Non-pigmented ciliary epithelial cell (primary cell): ENCODE measurements around the gene DDX23.
"Not testable (repeated sequence)": the region's sequence is repeated elsewhere in the genome, so short reads cannot be mapped to it uniquely, and the experiment has no call there.

Experiments
- DNase-seq: peaks from one replicate; pipeline ENCODE4 v3.0.0-alpha.2; 2010; ENCODE audit warnings: low read depth

Gene DDX23

DNA sequence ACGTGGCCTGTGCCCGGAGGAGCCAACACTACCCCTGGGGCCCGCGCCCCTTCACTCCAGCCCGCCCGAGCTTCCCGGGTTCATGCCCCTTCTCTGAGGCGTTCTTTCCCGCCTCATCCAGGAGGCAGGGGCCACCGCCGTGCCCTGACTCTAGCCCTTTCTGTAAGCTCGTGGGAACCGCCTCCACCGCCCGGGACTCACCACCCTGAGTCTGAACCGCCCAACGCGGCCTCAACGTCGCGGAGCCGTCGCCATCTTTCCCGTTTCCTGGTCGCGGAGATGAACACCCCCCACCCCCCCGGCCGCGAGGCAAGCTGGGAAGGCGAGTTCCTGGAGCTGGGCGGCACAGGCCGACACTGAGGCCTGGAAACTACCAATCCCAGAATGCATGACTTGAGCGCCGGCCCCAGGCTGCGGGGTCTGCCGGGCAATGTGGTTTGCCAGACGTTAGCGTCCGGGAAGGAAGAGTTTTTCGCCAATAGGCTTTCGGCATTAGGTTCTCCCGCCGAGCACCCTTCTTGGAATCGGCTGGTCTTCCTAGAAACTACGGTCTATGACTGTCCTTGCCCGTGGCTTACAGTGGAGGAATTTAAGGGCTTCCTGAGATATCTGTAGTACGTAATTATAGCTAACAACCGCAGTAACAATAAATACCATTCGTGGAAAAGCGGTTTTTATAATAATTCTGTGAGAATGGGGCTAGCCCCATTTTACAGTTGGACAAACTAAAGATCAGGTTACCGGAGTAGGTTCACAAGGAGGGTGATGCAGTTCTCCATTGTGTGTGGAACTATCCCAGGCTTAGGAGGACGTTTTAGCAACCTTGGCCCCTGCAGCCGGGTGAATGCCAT, at the start of gene DDX23:
Gene DDX23, minus strand, starts transcription at position 281 of the 851 bp plus-strand sequence. CDS start 6,381 bp downstream, outside the sequence.
- DNase-seq: peak; percentile 89

DNA sequence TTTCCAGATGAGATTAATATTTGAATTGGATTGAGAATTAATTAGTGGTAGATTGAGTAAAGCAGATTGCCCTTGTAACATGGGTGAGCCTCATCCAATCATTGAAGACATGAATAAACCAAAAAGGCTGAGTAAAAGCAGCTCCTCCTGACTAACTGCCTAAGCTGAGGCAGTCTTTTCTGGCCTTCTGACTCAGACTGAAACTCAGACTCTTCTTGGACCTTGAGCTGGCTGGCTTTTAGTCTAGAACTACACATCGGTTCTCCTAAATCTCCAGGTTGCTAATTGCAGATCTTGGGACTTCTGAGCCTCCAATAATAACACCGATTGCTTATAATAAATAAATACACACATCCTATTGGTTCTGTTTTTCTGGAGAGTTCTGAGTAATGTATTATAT, 49.3 kb upstream of the DDX23 start:
- no peak for DNase-seq

DNA sequence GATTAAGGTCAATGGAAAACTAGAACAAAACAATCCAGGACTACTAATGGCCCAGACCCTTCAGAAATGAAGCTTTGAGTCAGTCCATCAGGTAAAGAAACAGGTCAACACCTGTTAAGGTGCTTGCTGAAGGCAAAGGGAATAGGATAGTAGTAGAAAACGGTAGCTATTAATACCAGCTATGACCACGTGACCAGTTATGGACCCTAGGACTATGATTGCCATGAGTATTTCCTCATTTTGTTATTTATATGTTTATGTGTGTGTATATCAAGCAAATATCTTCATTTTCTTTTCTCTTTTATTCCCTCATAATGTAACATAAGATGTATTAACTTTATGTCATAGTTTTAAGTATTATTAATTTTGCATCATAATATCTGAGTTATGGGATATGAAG, 47.7 kb upstream of the DDX23 start:
- no peak for DNase-seq

DNA sequence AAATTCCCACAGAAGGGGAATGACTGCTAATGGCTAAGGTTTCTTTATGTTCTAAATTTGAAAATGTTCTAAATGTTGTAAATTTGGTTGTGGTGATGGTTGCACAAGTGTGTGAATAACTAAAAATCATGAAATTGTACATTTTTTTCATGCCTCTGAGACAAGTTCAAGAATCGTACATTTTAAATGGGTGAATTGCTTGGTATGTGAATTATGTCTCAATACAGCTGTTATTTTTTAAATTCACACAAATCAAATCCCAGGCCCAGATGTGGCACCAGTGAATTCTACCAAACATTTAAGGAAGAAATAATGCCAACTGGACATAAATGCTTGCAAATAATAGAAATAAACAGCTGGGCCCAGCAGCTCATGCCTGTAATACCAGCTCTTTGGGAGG, 42.3 kb upstream of the DDX23 start:
- no peak for DNase-seq

DNA sequence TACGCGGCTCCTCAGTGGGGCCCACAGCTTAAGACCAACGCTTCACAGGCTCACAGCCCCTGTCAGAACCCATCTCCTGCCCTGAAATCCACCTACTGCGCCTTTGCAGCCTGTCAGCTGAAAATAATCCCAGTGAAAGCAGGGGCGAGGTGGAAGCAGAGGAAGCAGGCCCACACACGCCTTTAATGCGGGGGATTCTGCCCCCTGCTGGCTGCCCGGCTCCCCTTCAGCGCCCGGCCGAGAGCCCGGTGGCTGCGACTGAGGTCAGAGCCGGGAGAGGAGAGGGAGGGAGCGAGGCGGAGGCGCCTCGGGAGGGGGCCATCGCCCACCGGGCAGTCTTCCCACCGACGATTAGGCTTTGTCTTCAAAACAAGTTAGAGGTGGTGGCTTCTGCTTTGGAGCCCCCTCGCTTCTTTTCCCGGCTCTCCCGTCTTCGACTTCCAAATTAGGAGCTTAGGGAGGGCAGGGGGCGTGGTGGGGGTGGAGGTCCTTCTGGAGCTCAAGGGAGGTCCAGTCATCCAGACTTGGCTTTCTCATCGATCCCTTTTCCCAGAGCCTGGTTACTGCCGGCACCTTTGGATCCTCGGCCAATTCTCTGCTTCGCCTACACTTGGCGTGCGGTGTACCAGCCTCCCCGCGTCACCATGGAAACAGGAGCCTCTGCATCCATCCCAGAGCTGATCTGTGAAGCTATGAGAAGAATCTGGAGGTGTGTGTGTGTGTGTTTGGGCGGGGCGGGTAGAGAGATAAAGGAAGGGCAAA, 38.9 kb upstream of the DDX23 start:
- DNase-seq: no peak

DNA sequence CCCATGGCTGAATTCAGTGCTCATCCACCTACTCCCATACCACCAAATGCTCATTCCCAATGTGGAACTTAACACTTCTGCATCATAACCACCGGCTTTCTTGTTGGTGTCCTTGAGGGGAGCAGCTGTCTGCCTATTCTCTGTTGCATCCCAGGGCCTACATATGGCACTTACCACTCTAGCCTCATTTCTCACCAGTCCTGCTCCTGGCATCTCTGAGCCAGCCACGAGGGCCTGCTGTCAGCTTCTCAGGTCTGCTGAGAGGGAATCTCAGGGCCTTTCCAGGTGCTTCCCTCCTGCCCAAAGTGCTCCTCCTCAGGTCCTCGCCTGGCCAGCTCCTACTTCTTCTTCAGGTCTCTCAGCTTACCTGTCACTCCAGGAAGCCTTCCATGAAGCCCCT, 37.7 kb upstream of the DDX23 start:
- DNase-seq: no peak

DNA sequence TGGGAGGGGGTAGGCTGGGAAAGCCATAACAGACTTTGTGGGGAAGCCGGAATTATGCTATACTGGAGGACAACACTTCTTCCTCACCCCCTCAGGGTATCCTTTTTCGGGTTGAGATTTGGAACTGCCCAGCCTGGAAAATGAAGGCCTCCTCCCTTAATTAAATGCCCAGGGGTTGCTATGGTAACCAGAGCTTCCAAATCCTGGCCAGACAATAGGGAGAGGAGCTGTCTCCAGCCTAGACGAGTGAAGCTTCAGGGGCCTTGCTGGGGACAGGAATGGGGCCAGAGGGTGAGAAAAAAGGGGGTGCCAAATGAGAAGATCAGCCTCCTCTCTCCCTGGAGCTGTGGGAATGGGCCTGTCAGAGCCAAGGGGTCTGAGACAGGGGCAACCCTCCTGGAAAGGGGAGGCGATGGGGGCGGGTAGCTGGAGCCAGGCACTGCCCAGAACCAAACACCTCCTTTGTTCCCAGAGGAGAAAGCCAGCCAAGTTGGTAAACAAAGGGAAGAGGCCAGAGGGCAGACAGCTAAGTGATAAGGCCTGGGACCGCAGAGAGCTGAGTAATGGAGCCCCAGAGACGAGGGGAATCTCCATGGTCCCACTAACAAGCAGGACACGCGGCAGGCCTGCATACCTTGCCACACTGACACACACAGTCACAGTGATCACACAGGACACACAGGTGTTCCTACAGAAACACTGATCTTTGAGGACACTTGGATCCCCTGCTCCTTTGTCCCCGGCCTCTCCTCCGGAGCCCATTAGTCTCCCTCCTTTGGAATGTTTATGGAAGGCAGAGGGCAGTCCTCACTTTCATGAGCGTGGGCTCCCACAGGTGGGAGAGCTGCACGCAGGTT, 31.6 kb upstream of the DDX23 start:
- no peak for DNase-seq

DNA sequence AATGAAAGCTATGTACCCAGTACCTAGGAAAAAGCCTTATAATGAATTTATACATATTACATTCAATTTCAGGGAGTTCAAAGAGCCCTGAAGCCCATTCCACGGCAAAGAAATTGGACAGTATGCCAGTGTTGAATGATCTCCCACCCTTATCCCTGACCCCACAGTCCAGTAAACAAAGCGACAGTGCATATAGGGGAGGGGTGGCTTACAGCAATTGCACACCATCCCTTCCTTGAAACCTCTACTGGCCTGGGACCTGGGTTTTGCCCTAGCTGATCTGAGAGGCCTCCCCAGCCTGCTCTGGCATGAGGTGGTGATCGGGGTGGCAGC, 31.0 kb upstream of the DDX23 start:
- no peak for DNase-seq

DNA sequence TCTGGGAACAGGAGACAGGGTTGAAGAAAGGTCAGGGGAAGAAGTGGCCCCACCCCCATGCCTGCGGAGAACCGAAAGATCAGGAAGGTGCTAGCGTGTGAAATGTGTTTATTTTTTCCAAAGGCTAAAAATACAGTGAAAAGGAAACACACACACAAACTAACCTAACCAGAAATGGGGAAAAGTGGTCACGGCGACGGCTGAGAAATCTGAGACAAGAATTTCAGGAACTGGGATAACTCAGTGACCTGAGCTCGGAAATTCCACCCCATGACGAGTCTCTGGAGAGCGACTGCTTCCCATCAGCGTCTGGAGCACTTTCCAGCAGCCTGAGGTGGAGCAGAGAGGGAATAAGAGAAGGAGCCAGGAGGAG, 30.3 kb upstream of the DDX23 start:
- no peak for DNase-seq

DNA sequence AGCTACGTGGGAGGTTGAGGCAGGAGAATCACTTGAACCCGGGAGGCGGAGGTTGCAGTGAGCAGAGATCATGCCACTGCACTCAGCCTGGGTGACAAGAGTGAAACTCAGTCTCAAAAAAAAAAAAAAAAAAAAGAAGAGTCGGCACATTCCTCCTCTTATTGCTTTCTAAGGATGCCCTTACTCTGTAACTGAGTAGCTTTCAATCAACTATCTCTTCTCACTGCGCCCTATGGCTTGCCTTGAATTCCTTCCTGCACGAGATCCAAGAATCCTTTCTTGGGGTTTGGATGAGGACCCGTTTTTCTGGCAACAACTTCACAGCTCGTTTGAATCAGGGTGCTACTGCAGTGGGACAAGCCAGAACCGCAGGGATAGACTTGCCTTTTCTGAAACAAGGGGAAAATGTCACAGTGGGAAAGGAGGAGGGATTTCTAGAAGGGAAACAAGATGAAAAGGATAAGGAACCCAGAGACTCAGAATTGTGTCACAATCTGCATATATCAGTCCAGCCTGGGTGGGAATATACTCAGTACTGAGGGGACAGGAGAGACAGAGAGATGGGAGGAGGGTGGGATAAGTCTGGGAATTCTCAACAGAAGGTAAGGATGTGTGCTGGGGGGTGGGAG, 29.8 kb upstream of the DDX23 start:
- DNase-seq: no peak

DNA sequence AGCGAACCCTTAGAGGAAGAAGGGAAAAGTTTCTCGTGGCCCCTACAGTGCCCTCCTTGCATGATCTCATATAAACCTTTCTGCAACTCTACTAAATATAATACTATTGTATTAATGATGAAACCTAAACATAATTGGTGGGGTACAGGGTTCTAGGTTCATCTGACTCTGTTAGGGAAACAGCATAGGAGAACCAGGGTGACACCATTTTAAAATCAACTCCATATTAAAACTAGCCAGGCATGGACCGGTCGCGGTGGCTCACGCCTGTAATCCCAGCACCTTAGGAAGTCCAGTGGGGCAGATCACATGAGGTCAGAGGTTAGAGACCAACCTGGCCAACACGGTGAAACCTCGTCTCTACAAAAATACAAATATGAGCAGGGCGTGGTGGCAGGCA, 28.7 kb upstream of the DDX23 start:
- DNase-seq: no peak

DNA sequence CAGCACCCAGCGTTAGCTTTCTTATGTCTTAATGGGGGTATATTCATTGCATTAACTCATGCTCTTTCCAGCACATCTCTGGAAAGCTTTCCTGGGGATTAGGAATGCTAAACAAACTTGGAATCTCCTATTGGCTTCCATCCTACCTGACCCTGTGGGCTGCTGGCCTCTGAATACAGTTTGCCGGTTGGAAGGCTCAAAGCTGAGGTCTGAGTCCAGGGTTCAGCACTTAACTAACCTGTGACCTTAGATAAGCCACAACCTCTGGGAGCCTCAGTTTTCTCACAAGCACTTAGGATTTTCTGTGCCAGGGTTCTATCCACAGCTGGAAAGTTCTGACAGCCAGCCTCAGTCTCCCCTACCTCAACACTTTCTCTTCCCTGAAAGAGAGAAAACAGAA, 26.6 kb upstream of the DDX23 start:
- DNase-seq: no peak

DNA sequence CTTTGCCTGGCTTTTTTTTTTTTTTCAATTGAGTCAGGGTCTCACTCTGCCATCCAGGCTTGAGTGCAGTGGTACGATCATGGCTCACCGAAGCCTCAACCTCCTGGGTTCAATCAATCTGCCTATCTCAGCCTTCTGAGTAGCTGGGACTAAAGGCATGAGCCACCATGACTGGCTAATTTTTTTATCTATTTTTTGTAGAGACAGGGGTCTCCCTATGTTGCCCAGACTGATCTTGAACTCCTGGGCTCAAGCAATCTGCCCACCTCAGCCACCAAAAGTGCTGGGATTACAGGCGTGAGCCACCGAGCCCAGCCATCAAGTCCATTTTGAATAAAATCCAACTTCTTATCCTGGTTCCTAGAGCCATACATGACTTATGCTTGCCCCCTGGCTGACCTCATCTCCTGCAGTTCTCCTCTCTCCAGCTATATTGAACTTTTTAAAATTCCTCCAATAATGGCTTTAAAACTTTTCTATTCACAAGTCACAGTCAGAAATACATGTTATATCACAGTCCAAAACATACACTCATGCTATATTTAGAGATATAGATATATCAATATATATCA, 24.1 kb upstream of the DDX23 start:
- DNase-seq: no peak

DNA sequence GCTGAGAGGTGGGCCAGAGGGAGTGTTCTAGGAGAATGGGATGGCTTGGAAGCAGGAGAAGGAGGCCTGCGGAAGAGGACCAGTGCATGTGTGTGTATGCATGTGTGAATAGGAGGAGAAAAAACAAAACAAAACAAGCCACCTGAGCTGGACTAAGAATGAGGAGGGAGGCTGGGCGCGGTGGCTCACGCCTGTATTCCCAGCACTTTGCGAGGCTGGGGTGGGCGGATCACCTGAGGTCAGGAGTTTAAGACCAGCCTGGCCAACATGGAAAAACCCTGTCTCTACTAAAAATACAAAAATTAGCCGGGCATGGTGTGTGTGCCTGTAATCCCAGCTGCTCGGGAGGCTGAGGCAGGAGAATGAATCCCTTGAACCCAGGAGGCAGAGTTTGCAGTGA, 21.6 kb upstream of the DDX23 start:
- not testable (repeated sequence) for DNase-seq

DNA sequence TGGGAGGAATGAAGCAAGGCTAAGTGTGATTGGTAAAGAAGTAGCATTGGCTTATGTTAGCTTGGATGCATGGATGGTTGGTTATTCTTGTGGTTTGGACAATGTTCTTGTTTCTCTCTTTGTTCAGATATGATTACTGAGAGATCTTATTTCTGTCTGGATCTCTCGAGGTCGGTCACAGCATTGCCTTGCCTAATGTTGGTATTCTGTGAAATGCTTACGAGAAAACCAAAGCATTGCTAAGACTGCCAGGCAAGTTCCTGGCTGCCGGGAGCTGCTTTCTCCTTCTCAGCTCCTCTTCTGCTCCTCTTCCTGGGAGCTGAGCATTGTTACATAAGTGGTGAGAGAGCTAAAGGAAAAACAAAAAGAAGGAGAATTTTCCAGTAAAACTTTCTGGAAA, 21.1 kb upstream of the DDX23 start:
- DNase-seq: no peak

DNA sequence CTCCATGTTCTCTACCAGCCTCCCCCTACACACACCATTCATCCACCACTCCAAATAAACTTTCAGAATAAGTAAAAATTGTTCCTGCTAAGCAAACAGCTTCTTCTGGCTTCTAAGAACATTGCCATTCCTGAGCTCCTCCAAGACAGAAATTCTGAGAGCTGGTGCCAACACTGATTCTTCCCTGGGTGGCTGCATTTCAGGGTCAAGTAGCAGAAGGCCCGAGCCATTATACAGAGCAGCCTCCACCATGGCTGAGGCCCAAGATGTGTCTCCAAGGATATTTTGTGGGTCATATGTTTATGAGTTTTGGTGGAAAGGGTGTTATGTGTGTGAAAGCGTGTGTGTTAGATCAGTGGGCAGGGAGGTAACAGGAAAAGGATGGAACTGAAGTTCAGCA, 17.2 kb upstream of the DDX23 start:
- DNase-seq: no peak

DNA sequence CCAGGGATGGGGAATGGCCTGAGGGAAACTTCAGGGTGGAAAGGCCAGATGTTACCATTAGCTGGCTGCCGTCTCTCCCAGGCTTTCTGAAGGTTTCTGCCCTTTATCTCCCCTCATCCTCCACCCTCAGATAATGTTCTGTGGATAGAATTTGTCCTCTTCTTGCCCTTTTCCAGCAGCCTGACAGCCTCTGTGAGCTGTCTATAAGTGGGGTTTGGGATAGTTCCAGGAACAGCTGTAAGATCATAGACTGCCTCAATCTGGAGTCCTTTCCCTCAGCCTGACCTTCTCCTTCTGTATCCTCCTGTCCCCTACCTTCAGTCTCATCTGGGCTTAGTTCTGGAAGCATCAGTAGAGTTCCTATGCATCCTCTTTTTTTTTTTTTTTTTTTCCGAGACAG, 16.5 kb upstream of the DDX23 start:
- DNase-seq: no peak

DNA sequence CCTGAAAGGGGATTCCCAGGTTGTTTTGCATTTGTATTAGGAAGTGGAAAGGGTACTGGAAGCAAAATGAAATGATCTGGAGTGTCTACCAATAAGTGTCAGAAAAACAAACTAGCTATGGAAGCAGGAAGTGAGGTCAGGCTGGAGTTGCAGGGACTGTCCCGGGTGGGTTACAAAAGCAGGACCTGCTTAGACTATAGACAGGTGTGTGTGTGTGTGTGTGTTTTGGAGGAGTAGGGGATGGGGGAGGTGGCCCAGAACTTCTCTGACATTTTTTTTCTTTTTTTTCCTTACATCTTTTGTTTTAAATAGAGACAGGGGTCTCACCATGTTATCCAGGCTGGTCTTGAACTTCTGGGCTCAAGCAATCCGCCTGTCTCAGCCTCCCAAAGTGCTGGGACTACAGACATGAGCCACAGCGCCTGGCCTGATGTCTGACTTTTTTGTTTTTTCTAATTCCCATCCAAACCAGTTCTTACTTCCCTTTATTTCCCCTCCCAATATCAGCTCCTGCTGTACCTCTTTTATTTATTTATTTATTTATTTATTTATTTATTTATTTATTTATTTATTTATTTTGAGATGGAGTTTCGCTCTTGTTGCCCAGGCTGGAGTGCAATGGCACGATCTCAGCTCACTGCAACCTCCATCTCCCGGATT, 14.2 kb upstream of the DDX23 start:
- DNase-seq: no peak

DNA sequence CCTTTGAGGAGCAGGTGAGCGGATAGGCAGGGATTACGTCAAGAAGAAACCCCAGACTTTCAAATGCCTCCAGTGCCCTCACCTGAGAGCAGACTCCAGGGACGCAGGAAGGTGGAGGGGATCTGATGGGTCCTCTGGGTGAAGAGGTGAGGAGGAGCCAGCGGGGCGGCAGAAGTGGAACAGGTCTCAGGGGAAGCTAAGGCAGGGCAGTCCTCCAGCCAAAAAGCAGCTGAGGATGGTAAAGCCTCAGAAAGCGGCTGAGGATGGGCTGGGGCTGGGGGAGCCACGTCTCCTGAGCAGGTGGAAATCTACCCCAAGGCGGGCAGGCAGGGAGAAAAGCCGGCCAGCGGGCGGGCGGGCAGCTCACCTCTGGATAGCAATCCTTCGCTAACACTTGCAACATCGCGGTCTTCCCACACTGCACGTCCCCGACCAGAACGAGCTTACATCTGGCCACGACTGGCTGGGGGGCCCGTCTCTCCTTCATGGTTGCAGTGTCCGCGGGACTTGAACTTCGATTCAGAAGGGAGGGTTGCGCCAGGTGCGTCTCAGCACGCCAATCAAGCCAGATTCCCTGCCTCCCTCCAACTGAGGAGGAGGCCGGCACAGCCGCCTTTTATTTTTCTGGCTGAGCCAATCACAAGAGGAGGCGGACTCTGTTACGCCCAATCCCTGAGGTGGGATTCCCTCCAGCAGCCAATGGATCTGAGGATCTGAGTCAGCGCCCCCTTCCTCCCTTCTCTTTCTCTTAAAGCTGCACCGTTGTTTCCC, 13.5 kb upstream of the DDX23 start, which contains the start of gene RND1:
Gene RND1, minus strand, starts transcription at position 590 of the 771 bp plus-strand sequence. Its CDS starts 103 bp downstream, at position 487.
- peak; percentile 67 for DNase-seq

DNA sequence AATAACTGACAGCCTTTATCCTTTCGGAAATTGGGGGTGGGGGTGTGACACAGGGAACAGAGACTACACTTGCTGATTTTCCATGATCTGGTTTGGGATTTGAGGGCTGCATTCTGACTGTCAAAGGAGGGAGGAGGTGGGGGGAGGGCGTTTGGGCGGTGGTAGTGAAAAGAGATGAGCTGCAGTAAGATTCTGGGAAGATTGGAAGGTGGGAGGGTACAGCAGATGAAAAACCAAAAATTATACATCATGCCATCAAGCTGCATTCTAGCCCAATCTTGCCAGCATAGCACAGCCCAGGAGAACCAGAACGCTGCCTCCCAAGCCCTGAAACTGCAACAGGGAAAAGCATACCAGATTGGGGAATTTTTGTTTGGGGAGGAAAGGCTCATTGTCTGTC, 11.3 kb upstream of the DDX23 start:
- DNase-seq: no peak
